Vagina (tissue), 2 donors: ENCODE results near the gene CACNA1H. TPM values are rescaled to one million over a fixed set of nuclear protein-coding genes. Genes with fewer than 3 reads are reported as not detected.
A peak's percentile ranks its signal among the peaks of the same experiment; 100 is the strongest.

ENCODE experiments used
- DNase-seq, 2 donors: peaks; one replicate each; pipeline ENCODE4 v3.0.0-alpha.2; 2017; ENCODE audit errors: extremely low spot score in 2 of 2
- H3K27ac ChIP-seq: fragments of 200-600 bp; sonication (generic); one replicate; pipeline ENCODE4 v1.5.1; 2019
- H3K27me3 ChIP-seq: fragments of 200-600 bp; sonication (generic); one replicate; pipeline ENCODE4 v1.5.1; 2019
- H3K36me3 ChIP-seq, 2 donors: fragments of 200-600 bp; sonication (generic); one replicate each; pipeline ENCODE4 v1.5.1; 2017 to 2019
- H3K4me1 ChIP-seq: fragments of 200-600 bp; sonication (generic); one replicate; pipeline ENCODE4 v1.5.1; 2019
- H3K4me3 ChIP-seq, 2 donors: fragments of 200-600 bp; sonication (generic); 1 replicate in 1 of 2; 2 replicates in 1 of 2; pipeline ENCODE4 v1.5.1; 2016 to 2019
- H3K9me3 ChIP-seq: fragments of 200-600 bp; sonication (generic); one replicate; pipeline ENCODE4 v1.5.1; 2019
- POLR2A ChIP-seq, 2 donors: fragments of 450-650 bp; IDR thresholded peaks; one replicate each; pipeline ENCODE4 v1.6.1; 2017; ENCODE audit warnings: antibody characterized with exemption in 2 of 2, mild to moderate bottlenecking in 2 of 2, moderate library complexity in 2 of 2
- POLR2AphosphoS5 ChIP-seq, 2 donors: sonication (generic); formaldehyde crosslinking; IDR thresholded peaks; one replicate each; pipeline ENCODE4 v1.9.0; 2017; ENCODE audit warnings: antibody characterized with exemption in 2 of 2, mild to moderate bottlenecking in 2 of 2, low read depth in 1 of 2; ENCODE audit not compliant: insufficient read depth in 1 of 2
- intact Hi-C: fragments of 100-400 bp; cut with DNase I; formaldehyde crosslinking; loops from one replicate; pipeline ENCODE4 v1.15.1; 2023
- total RNA-seq: library from RNA; depleted of rRNA; stranded (reverse); fragments of >200 nt; gene quantifications from one replicate; pipeline ENCODE4 v1.2.3, GENCODE V29; 2016
- TF ChIP-seq, protein P1 (sequence below), 3 experiments: fragments of 450-650 bp in 2 of 3; fragments of 200-600 bp in 1 of 3; sonication (generic) in 1 of 3; IDR thresholded peaks; one replicate each; pipeline ENCODE4 v1.5.1; 2017 to 2019; ENCODE audit warnings: antibody characterized with exemption in 3 of 3, mild to moderate bottlenecking in 2 of 3, moderate library complexity in 2 of 3

Gene CACNA1H
- total RNA-seq, 1 donor from 2014 or later, result 10.8 TPM

DNA sequence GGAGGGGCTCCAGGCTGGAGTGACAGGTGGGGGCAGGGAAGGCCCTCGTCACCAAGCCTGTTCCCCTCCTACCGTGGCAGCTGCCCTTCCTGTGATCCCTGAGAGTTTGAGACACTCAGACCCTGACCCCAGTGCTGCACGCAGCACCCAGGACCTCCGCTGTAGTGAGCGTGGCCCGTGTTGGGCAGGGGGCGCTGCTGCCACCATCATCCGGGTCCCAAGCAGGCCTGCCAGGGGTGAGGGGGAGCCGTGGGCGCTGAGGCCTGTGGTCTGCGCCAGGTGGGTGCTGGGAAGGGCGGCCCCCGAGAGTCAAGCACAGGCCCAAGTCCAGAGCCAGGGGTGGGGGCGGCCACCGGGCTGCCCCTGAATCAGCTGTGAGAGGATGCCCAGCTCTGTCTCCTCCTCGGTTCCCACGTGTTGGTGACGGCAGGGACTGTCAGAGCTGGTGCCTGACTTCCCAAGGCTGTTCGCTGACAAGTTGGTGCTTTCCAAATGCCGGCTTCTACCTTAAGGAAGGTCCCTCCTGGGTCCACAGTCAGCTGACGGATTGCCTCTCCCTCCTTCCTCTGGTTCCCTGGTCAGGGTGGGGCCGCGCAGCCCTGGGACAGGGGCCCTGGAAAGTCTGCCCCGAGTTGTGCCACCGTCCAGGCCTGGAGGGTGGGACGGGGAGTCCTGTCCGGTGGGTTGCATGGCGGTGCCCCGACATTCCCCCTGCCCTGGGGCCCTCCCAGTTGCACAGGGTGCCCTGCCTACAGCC lies 41.1 kb downstream of the CACNA1H start:
- Histone ChIP-seq H3K27me3 (no peaks in the 10 kb centered on the region), H3K36me3 (no peaks in the 10 kb centered on the region), H3K4me3 (no peak overlapping the region), H3K4me1 (no peaks in the 10 kb centered on the region), H3K9me3 (no peaks in the 10 kb centered on the region), H3K27ac (no peak overlapping the region)
- no peak for DNase-seq
- no peak for TF ChIP-seq POLR2AphosphoS5 (IDR thresholded peaks at IDR 0.05; ENCODE audit: insufficient read depth in 1 of 2, low read depth in 1 of 2)
- TF ChIP-seq, protein P1, sequence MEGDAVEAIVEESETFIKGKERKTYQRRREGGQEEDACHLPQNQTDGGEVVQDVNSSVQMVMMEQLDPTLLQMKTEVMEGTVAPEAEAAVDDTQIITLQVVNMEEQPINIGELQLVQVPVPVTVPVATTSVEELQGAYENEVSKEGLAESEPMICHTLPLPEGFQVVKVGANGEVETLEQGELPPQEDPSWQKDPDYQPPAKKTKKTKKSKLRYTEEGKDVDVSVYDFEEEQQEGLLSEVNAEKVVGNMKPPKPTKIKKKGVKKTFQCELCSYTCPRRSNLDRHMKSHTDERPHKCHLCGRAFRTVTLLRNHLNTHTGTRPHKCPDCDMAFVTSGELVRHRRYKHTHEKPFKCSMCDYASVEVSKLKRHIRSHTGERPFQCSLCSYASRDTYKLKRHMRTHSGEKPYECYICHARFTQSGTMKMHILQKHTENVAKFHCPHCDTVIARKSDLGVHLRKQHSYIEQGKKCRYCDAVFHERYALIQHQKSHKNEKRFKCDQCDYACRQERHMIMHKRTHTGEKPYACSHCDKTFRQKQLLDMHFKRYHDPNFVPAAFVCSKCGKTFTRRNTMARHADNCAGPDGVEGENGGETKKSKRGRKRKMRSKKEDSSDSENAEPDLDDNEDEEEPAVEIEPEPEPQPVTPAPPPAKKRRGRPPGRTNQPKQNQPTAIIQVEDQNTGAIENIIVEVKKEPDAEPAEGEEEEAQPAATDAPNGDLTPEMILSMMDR (IDR thresholded peaks at IDR 0.05), result no peak
- no peak for TF ChIP-seq POLR2A (IDR thresholded peaks at IDR 0.05)
- intact Hi-C loops, result no loop called here

DNA sequence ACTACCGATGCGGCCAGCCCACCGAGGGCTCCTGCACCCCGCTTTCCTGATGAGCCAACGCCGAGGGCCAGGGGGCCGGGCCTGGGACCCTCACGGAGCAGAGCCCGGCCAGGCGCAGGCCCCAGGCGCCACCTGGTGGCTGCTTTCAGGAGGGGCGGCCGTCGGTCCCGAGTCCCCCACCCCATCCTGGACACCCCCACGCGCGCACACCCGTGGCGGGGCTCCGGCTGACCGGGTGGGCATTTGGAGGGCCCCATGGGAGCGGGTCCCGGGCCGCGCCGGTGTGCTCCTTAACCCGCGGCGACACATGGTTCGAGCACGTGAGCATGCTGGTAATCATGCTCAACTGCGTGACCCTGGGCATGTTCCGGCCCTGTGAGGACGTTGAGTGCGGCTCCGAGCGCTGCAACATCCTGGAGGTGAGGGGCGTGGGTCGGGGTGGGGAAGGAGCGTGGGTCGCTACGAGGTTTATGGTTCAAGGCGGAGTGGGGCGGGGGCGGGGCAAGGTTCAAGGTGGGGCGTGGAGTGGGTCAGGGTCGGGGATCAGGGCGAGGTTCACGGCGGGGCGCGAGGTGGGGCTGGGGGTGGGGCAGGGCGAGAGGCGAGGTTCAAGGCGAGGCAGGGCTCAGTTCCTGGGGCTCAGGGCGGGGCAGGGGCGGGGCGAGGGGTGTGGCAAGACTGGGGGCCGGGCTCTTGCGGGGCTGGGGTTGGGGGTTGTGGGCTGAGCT lies 41.9 kb downstream of the CACNA1H start:
- Histone ChIP-seq H3K27me3 (no peaks in the 10 kb centered on the region), H3K27ac (no peak overlapping the region), H3K36me3 (no peaks in the 10 kb centered on the region), H3K9me3 (no peaks in the 10 kb centered on the region), H3K4me1 (no peaks in the 10 kb centered on the region), H3K4me3 (no peak overlapping the region)
- intact Hi-C loops, result no loop called here
- TF ChIP-seq POLR2A (IDR thresholded peaks at IDR 0.05), result no peak
- no peak for TF ChIP-seq POLR2AphosphoS5 (IDR thresholded peaks at IDR 0.05; ENCODE audit: insufficient read depth in 1 of 2, low read depth in 1 of 2)
- TF ChIP-seq, protein P1 (IDR thresholded peaks at IDR 0.05), result peak in 1 of 3 experiments; percentile 43
- DNase-seq, result no peak

DNA sequence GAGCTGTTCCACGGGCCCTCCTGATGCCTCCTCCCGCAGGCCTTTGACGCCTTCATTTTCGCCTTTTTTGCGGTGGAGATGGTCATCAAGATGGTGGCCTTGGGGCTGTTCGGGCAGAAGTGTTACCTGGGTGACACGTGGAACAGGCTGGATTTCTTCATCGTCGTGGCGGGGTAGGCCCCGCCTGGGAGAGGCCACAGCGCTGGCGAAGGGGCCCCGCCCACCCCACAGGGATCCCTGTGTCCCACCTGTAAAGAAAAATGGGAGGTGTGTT lies 42.4 kb downstream of the CACNA1H start:
- TF ChIP-seq, protein P1 (IDR thresholded peaks at IDR 0.05), result no peak
- TF ChIP-seq POLR2A (IDR thresholded peaks at IDR 0.05), result no peak
- no peak for TF ChIP-seq POLR2AphosphoS5 (IDR thresholded peaks at IDR 0.05; ENCODE audit: insufficient read depth in 1 of 2, low read depth in 1 of 2)
- intact Hi-C loops, result no loop called here
- DNase-seq, result no peak

DNA sequence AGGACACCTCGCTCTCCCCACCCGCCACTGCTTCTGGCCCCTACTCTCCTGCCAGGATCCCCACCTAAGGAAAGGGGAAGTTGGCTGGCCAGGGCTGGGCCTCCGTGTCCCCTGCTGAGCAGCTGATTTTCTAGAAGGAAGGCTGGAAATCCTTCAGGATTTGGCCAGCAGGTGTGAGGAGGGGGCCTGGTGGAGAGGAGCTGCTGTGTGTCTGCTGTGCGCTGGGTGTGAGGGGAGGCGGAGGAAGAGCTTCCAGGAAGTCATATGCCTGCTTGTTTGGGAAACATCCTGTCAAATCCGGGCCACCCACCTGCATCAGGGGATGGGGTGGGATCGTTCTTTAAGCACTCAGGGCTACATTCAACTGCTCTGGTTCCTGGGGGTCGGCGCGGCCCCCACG lies 43.6 kb downstream of the CACNA1H start:
- no peak for DNase-seq
- TF ChIP-seq POLR2AphosphoS5 (IDR thresholded peaks at IDR 0.05; ENCODE audit: insufficient read depth in 1 of 2, low read depth in 1 of 2) (no peak), POLR2A (IDR thresholded peaks at IDR 0.05) (no peak)
- TF ChIP-seq, protein P1 (IDR thresholded peaks at IDR 0.05), result no peak
- no peaks in the 10 kb centered on the region for H3K36me3 ChIP-seq
- no peak overlapping the region for H3K4me3 ChIP-seq
- H3K27me3 ChIP-seq, result no peaks in the 10 kb centered on the region
- H3K4me1 ChIP-seq, result no peaks in the 10 kb centered on the region
- no peak overlapping the region for H3K27ac ChIP-seq
- no peaks in the 10 kb centered on the region for H3K9me3 ChIP-seq
- intact Hi-C loops, result no loop called here

More for the DNA sequence above, 42.4 kb downstream of the CACNA1H start:
- Histone ChIP-seq H3K27ac (no peak overlapping the region), H3K9me3 (no peaks in the 10 kb centered on the region), H3K36me3 (no peaks in the 10 kb centered on the region), H3K4me3 (no peak overlapping the region), H3K27me3 (no peaks in the 10 kb centered on the region), H3K4me1 (no peaks in the 10 kb centered on the region)
